ENCODE measurements around the gene HOXC11.

Gene HOXC11

DNA sequence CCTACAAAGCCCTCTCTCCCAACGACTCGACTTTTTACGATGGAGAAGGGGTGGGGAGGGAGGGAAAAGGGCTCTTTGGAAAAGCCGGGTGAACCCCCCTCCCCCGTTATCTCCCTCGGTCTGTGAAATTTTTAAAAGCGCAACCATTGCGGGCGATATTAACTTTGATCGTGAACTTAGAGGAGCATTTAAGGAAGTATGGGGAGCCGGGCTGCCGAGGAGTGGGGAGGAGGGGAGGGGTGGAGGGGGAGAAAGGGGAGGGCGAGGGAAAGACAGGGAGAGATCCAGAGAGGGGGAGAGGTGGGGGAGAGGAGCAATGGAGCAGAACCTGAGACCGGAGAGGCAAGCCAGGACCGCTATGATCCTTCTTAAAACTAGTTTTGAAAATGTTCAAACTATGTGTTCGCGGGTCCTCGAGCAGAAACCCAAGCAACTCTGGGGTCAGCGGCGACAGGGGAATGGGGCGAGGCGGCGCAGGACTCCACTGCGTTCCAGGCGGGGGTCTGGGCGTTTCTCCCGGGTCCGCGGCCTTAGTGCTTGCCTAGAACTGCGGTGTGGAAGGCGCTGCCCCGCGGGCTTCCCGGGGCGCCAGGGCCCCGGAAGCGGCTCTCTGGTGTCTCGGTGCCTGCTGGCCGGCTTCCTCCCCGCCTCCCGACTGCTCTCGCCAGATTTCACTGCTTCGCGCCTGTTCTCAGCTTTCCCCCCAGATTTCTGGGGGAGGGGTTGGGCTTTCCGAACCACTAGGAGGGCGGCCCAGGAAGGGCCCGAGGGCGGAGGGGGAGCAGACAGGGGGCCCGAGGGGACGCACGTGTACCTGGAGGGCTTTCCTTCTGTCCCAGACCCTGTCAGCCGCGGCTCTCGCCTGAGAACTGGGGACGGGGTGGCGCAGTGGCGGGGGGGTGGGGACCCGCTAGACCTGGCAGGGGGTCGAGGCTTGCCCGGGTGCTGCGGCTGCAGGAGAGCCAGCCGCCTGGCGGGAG is 1.4 kb downstream of the HOXC11 start, which contains the start of gene HOTAIR:
Gene HOTAIR (minus strand): TSS at position 871 of the 980 bp plus-strand sequence.
- no peak for DNase-seq

DNA sequence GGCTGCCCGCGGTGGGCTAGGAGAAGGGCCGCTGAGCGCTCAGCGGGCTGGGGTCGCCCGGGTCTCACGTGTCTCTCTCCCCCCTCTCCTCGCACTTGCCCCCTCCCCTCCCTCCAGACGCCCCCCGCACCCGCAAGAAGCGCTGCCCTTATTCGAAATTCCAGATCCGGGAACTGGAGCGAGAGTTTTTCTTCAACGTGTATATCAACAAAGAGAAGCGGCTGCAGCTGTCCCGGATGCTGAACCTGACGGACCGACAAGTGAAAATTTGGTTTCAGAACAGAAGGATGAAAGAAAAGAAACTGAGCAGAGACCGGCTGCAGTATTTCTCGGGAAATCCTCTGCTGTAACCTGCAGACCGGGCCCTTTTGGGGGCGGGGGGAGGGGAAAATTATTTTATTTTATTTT is 2.1 kb downstream of the HOXC11 start:
- no peak for DNase-seq

DNA sequence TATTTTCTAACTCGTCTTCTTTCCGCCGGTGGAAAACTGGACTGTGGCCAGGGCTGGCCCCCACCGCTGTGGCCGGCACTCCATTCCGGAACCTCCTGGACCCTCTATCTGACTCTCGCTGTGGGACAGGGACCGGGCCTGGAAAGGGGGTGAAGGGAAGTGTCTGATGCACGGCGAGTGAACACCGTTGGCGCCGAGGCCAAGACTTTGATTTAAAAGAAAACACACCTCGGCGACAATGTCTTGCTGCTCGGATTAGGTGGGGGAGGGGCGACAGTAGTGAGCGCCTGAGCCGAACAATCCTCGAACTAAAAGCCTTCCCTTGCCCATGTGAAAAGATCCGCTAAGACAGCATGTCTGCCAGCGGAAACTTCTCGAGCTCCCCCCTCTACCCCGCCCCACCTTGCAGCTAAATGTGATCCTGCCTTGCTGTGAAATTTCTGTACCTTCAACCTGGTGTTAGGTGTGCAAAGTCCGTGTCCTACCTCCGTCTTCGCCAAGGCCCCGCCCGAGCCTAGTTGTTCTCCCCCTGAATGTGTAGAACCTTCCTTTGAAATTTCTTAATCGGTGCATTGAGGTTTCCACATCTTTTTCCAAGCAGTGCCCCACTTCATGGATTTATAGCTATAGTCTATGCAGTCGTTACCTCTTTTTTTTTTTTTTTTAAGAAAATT is 2.7 kb downstream of the HOXC11 start:
- no peak for DNase-seq

DNA sequence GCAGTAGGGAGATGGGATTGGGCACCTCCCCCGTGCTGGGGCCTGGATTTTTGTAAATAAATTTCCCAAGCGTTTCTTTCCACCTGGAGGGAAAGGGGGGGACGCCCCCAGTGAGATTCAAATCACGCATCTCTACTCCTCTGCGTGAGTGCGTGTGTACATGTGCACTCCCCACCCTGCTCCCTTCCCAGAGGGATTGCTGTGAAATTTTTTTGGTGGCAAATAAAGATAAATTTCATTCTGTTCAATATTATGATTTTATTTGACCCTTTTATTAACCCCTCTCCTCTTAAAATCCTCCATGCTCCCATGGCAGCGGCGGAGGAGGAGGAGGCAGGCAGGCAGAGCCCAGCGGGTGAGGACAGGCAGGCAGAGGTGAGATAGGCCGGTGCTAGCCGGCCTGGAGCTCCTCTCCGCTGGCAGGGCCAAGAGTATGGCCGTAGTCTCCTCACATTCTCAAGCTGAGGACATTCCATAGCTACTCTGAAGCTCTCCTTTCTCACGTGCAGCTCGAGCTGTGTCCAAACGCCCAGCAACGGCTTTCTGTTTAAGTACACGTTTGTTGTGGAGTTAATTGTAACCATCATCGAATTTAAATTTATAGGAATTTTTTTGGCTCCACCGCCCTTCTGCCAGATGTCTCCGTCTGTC is 3.4 kb downstream of the HOXC11 start:
- no peak for DNase-seq

DNA sequence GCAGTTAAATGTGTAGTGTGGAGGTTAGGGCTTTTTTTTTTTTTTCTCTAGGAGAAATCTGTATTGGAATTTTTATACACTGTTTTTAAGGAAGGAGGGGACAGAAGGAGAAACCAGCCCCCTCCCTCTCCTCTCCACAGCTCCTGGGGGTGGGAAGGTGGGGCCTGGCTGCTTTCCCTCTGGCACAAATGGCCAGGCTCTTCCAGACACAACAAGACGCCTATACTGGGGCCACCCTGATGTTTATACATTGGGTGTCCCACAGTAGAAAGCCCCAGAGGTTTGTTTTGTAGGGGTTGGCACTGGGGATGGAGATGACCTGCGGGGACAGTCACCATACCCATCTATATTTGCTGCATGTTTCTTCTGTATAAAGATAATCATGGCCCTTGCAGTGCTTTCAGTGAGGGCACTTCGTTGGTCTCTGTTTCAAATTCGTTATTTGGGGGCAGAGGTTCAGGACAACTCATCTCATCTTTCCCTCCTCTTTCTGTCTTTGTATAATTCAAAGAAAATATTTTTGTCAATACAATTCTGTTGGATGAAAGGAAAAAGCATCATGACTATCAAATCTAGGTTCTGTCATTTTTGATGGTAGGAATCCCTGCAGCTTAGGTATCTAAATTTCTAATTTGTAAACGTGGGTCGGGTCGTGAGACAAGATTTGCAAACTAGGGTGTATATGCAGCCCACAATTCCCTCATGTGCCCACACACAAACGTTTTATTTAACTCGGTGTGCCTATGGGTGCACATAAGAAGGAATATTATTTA is 4.1 kb downstream of the HOXC11 start:
- DNase-seq = no peak

DNA sequence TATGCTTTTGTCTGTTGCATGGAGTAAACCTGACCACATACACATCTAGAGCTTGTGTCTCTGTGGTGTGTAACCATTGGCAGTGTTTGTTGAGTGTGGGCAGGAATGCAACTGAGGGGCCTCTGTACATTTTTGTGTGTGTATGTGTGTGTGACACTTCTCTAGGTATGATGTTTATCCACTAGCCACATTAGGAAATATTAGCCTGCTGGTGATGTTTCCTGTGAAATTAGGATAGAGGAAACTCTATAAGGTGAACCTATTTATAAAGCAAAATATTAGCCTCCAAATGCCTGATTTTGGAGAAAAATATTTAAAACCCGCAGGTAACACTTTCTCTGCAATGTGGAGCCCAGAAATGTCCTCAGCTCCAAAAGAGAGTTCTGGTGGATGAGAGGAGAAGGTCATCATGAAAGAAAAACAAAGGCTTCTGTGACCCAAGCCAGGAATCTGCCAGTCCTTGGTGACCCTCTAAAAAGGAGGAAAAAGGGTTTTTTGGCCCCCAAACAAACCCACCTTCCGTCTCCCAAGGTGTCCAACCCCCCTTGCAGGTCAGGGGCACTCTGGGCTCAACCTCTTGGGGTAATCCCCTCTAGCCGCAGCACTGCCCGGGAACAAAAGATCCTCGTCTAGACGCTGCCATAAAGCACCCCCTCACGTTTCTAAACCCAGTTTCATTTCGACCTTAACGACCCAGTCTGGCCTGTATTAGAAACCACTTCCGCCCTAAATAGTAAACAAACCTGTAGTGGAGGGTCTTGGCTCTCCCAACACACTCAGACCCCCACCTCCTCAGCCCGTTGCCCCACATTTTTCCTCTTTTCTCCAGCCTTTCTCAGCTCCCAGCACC is 4.9 kb downstream of the HOXC11 start:
- no peak for DNase-seq

DNA sequence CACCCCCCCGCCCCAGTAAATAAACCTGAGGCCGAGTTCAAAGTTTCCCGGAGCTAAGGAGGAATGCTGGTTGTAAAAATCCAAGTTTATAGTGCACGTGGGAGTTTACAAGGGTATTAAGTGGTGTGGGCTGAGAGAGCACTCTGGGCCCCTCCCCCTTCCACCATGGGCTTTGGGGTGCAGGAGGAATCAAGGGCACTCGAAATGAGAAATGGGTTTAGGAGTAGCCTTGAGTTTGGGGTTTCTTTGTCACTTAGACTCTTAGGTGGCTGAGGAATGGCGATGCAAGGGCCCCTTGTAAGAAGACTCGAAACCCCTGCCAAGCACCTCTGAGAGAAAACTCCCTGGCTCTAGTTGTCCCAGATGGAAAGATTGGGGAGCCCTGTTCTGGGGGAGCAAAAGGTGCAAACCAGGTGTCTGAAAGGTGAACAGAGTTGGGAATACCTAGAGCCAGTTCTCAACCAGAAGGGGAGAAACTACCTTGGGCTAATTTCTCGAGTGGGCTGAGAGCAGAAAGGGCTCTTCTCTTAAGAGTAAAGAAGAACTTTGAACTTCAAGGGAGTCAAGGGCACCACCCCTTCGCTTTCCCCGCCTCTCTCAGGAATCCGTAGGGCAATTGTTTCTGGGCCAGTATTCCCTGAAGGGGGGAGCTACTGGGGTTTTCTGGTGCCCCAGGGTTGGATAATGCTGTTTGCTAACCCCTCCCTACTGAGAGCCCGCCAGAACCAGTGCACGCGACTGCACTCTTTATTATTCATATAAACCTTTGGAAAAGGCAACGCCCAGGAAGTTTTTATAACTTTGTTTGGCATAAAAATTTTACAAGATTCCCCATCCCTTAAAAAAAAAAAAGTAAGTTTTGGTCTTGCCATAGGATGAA is 5.8 kb downstream of the HOXC11 start:
- DNase-seq = no peak

DNA sequence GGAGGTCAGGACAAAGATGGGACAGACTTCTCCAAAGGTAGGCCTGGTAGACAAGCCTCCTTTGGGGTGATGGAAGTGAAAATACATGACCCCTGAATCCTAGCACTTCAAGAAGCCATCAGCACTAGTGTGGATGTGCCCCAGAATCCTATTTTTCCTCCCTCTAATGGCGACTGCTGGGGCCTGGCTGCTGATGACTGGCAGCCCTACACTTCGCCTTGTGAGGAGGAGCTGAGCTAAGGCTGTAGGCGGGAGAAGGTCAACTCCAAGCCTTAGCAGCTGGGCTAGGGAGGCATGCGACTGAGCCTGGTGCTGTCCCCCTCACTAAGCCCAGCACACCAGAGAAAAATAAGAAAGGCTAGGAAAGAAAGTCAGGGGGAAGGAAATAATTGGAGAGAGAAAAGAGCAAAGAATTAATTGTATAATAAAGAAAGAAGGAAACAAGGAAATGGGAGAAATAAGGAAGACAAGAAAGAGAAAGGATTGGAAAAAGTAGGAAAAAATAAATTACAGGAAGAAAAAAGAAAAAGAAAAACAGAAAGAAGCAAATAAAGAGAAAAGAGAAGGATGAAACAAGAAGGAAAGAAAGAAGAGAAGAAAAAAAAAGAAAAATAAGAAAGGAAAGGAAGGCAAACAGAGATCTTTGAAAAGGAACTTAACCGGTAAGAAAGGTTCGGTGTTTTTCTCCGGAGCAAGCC is 7.3 kb downstream of the HOXC11 start:
- no peak for DNase-seq

DNA sequence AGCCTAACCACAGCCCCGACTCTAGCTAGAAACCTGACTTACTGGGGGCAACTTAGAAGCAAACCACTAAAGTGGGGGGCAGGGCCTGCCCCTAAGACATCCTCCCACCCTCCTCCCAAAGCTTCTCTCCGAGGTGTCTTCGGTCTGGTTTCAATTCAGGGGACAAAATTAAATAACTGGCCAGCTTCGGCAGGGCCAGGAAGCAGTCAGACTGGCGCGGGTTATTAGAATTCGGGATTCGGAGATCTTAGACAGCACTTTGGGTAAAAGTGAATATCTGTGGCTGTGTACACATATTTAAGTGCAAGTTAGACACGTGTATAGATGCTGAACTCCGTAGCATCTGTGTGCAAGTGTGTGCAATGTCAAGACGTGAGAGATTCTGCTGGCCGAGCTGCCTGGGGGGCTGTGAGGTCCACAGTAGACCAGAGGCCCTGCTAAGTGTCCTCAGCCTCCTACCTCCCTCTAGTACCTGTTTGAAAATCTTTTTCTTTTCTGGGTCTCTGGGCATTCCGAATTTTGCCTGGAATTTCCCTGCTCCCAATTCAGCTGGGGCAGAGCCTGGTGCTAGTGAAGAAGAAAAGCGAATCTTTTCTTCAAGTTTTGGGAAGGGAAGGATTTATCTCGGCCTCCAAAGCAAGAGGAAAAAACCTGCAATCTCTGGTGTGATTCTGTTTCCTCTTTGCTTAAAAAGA is 8.0 kb downstream of the HOXC11 start:
- no peak for DNase-seq

DNA sequence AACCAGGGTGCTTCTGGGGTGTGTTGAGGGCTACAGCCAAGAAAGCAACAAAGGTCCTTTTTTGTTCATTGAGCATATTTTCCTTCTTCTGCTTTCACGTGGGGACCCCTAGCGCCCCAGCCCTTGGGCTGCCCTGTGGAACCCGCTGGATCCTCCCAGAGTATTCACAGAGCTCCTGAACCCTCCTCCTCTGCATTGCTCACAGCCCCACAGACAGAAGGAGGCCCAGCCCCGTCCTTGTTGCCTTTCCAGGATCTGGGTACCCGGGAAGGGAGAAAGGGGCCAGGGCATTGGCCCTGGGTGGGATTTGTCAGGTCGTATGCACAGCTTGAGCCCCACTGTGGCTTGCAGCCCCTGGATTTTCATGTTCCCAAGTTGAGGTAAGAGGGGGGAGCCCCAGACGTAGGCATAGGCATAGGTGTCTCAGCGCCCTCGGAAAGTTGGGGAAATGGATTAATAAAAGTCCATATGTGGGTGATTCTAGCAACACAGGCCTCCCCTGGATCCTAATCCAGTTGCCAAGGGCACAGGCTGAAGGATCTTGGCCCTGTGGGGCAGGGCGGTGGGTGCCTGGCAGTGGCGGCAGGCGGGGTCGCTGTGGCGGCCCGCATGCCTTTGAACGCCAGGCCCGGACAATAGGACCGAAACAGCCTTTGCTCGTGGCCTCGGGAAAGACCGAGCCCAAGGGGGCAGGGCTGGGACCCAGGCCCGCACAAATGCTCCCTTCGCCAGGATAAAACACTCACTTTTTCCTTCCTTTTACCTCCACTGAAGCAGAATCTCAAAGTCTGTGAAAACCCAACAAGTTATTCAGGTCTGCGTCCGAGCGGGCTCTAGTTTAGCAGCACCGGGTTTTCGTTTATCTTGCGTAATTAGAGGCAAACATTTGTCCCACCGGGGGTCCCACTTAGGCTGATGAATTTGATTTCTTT is 9.0 kb downstream of the HOXC11 start:
- no peak for DNase-seq

DNA sequence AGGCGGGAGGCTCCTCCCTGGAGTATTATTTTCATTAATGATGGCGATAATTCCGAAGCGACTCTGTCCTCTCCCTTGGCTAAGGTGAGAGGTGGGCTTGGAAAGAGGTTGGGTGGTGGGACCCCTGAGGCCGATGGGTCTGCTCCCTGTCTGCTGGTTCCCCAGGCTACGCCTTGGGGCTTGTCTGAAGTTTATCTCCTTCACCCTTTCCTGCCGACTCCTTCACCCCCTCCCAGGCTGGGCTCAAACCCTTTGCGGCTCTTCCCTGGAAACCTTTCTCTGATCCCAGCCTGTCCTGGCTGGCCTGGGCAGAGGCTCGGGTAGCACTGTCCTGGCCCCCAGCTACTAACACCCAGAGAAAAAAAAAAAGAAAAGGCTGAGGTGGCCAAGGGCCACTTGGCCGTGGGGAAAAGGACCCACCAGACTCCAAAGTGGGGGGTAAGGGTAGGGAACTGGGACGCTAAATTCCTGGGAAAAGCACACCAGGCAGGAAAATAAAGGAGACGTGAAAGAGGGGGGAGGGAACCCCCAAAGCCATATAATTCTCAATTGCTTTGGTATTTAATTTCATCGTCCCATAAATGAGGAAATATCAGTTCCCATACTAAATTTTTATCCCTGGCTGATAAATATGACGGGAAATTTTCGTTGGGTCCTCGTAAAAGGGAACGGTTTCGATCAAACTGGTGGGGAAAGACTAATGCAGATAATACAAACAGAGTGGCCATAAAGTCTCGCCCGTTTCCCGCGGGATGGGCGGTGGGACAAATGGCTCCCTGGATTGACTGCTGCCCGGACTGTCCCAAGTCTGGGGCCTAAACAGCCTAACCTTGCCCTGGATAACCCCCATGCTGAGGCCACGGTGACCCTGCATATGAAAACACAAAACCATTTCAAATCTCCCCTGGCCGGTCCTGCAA is 10.0 kb downstream of the HOXC11 start:
- no peak for DNase-seq

DNA sequence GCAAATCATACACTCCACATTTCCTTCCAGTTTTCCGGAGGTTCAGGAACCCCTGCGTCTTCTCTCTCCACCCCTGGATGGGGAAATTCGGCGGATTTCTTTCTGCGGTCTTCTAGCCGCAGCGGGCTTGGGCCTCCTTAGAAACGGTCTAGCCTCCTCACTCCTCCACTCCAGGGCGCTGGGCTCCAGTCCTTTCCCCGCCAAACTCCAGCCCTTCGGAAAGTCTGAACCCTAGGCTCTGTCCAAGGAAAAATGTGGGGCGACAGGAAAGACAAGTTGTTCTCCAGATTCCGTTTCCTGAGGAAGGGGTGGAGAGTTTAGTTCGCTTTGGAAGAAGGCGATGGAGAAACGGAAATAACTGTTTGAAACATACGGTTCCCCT is 10.6 kb downstream of the HOXC11 start:
- DNase-seq = no peak

DNA sequence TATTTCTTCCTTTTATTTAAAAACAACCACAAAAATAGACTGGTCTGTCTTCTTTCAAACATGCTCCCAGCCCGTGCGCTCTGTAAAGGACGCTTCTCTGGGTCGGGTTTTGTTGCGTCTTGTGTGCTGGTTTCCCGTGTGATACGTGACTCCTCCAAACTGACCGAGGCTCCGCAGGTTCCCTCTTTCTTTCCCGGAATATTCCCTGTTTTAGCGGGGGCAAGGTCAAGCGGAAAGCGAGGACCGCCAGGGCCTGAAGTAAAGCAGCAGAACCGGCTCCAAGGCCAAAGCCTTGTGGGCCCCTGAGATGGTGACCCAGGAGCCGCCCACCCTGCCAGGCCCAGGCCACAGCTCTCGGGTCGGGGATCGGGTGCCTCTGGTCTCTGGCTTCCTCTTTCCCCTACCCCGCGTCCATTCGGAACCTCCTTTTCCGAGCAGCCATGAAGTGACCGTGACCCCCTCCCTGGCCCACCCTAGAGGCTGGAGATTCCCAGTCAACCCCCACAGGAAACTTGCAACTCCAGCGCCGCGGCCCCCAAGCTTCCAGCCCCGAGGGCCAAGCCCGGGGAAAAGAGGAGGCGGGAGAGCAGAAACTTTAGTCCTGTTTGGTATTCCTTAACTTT is 11.1 kb downstream of the HOXC11 start:
- DNase-seq = no peak

DNA sequence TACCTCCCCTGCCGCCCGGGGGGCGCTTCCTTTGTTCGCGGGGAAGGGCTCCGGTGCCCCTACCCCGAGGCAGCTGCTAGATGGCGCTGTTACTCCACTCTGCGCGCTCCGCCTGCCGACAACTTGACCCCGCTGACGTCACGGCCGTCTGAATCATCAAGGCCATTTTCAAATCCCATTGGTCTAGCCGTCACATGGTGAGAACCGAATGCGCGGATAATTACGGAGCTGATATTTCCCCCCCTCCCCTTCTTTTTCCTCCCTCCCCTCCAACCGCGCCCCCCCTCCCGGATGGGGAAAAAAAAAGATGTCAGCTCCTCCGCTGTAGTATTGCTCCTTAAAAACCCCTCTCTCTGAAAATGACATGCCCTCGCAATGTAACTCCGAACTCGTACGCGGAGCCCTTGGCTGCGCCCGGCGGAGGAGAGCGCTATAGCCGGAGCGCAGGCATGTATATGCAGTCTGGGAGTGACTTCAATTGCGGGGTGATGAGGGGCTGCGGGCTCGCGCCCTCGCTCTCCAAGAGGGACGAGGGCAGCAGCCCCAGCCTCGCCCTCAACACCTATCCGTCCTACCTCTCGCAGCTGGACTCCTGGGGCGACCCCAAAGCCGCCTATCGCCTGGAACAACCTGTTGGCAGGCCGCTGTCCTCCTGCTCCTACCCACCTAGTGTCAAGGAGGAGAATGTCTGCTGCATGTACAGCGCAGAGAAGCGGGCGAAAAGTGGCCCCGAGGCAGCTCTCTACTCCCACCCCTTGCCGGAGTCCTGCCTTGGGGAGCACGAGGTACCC is 12.2 kb downstream of the HOXC11 start, which contains the start of gene HOXC10:
Gene HOXC10 (plus strand): TSS at position 246 of the 791 bp plus-strand sequence. CDS start 114 bp downstream, at position 360.
- peak; percentile 88 for DNase-seq

DNA sequence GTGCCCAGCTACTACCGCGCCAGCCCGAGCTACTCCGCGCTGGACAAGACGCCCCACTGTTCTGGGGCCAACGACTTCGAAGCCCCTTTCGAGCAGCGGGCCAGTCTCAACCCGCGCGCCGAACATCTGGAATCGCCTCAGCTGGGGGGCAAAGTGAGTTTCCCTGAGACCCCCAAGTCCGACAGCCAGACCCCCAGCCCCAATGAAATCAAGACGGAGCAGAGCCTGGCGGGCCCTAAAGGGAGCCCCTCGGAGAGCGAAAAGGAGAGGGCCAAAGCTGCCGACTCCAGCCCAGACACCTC is 12.7 kb downstream of the HOXC11 start:
- no peak for DNase-seq

Measured in right forelimb (tissue), 1 donor.